Lower lobe of right lung (tissue), 2 donors: Measurements from ENCODE around the gene ZFR2. TPM values are rescaled to one million over a fixed set of nuclear protein-coding genes. Genes with fewer than 3 reads are reported as not detected.
A peak's percentile ranks its signal among the peaks of the same experiment; 100 is the strongest.

Experiments
- ATAC-seq, 2 donors: fragments of 200-7000 bp; cut with Tn5 transposase; one replicate each; pipeline ENCODE4 v1.9.1; 2020 to 2022; ENCODE audit warnings: mild to moderate bottlenecking in 2 of 2, moderate library complexity in 2 of 2
- DNase-seq: peaks from one replicate; pipeline ENCODE4 v3.0.0-alpha.2; 2020
- H3K27ac ChIP-seq: fragments of 200-600 bp; one replicate; pipeline ENCODE4 v1.8.0; 2022
- H3K27me3 ChIP-seq: fragments of 200-600 bp; one replicate; pipeline ENCODE4 v1.8.0; 2022; ENCODE audit warnings: low read depth
- H3K36me3 ChIP-seq: fragments of 200-600 bp; one replicate; pipeline ENCODE4 v1.8.0; 2022; ENCODE audit warnings: mild to moderate bottlenecking
- H3K4me1 ChIP-seq: fragments of 200-600 bp; one replicate; pipeline ENCODE4 v1.8.0; 2022
- H3K4me3 ChIP-seq: fragments of 200-600 bp; one replicate; pipeline ENCODE4 v1.8.0; 2022; ENCODE audit warnings: mild to moderate bottlenecking
- H3K9me3 ChIP-seq: fragments of 200-600 bp; one replicate; pipeline ENCODE4 v1.8.0; 2022
- CTCF ChIP-seq: fragments of 200-600 bp; IDR thresholded peaks from one replicate; pipeline ENCODE4 v1.8.0; 2022; ENCODE audit warnings: antibody characterized with exemption, mild to moderate bottlenecking
- intact Hi-C: fragments of 100-400 bp; cut with DNase I; formaldehyde crosslinking; loops from one replicate; pipeline ENCODE4 v1.11.0; 2022
- total RNA-seq: library from RNA; stranded (reverse); fragmentation: NEBNext Ultra II Directional; extraction: Animal tissue kit (Norgen Biotek cat#: 25700); gene quantifications from one replicate; pipeline ENCODE4 v1.2.1, GENCODE V29; 2021
- donor health status: DM: no; HTN: yes; CAD: no; lungs with severe emphysema.

Gene ZFR2
- total RNA-seq, 1 donor from 2014 or later = 0.41 TPM

- no peak overlapping the region for H3K27ac ChIP-seq
- peaks cover 5% of the 10 kb centered on the region for H3K4me1 ChIP-seq
- TF ChIP-seq CTCF = no peak
- DNase-seq (no peak), ATAC-seq (no peak)
- peaks cover 6% of the 10 kb centered on the region for H3K27me3 ChIP-seq
- H3K4me3 ChIP-seq = no peak overlapping the region
- intact Hi-C loops = no loop called here
- H3K36me3 ChIP-seq = no peaks in the 10 kb centered on the region
- no peaks in the 10 kb centered on the region for H3K9me3 ChIP-seq
Observed at GRCh38 chr19:3790209-3790734, 78.6 kb downstream of the ZFR2 start.

GRCh38 chr19:3788996-3789778 lies 79.7 kb downstream of the ZFR2 start:
- no peak for DNase-seq
- no peaks in the 10 kb centered on the region for H3K9me3 ChIP-seq
- H3K4me1 ChIP-seq = peaks cover 5% of the 10 kb centered on the region
- no peak overlapping the region for H3K4me3 ChIP-seq
- ATAC-seq = no peak
- intact Hi-C loops = no loop called here
- H3K36me3 ChIP-seq = no peaks in the 10 kb centered on the region
- H3K27me3 ChIP-seq = peaks cover 13% of the 10 kb centered on the region
- no peak overlapping the region for H3K27ac ChIP-seq
- TF ChIP-seq CTCF = no peak

DNA sequence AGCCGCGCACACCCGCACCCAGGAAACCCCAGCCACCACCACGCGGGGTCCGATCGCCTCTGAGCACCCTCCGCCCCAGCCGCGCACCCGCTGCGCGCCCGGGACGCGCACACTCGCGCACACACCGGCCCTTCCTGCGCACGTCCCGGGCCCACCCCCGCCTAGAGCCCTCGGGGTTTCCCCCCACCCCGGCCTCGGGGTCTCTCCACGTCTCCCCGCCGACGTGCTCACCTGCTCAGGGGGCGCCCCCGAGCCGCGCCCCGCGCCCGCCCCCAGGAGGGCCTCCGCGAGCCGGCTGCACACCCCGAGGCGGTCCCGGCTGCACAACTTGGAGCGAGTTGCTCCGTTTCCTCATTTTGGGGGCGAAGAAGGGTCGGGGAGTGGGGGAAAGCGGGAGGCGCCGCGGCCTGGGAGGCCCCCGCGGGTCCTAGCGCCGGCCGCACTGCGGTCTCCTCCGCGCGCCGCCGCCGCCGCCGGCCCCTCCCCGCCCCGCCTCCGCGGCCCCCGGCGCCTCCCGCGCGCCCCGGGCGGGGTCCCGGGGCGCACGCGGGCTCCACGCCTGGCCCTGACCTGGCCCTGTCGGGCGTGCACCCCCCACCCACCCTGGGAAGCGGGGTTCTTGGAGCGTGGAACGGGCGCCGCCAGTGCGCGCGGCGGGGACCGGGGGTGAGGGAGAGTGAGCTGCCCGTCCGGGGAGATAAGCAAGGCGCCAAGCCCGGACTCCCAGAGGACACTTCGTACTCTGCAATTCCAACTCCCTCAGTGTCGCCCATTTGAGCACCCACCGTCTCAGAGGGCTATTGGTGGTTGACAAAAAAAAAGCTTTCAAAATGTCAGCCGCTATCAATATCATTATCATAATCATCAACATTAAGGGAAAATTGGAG lies 82.7 kb downstream of the ZFR2 start, which contains the start of gene MATK:
Gene MATK (minus strand): TSS at position 444 of the 887 bp plus-strand sequence. CDS start 1,246 bp downstream, outside the sequence.
- TF ChIP-seq CTCF = no peak
- Histone ChIP-seq H3K4me1 (peaks cover 5% of the 10 kb centered on the region), H3K9me3 (peaks cover 14% of the 10 kb centered on the region), H3K36me3 (no peaks in the 10 kb centered on the region), H3K4me3 (peak within 1 kb of the TSS; percentile 59), H3K27me3 (peaks cover 13% of the 10 kb centered on the region), H3K27ac (peak within 1 kb of the TSS; percentile 36)
- intact Hi-C loops = no loop called here
- peak; percentile 4 to 8 for ATAC-seq
- DNase-seq = no peak

GRCh38 chr19:3785451-3785937 lies 83.3 kb downstream of the ZFR2 start:
- peaks cover 13% of the 10 kb centered on the region for H3K27me3 ChIP-seq
- no peak for DNase-seq
- peak; percentile 18 to 33 for ATAC-seq
- intact Hi-C loops = no loop called here
- peaks cover 5% of the 10 kb centered on the region for H3K4me1 ChIP-seq
- H3K36me3 ChIP-seq = no peaks in the 10 kb centered on the region
- TF ChIP-seq CTCF = no peak
- H3K4me3 ChIP-seq = peak overlapping the region; percentile 59
- H3K27ac ChIP-seq = peak overlapping the region; percentile 36
- peaks cover 19% of the 10 kb centered on the region for H3K9me3 ChIP-seq
